SH-SY5Y (cell line): Measurements from ENCODE around the gene OMP.

ENCODE experiments used
- GATA2 ChIP-seq: IDR thresholded peaks from 2 replicates; pipeline ENCODE4 v1.6.1; 2011; ENCODE audit warnings: mild to moderate bottlenecking, low read depth, low read length
- GATA3 ChIP-seq: IDR thresholded peaks from 2 replicates; pipeline ENCODE4 v1.6.1; 2011; ENCODE audit warnings: low read depth, mild to moderate bottlenecking, low read length, moderate library complexity

- TF ChIP-seq GATA2 (no peak), GATA3 (no peak)
Observed at GRCh38 chr11:77112641-77113381, 10.2 kb downstream of the OMP start.
